Aorta (tissue), 5 donors: Measurements from ENCODE around the gene RNASEL. TPM values are rescaled to one million over a fixed set of nuclear protein-coding genes. Genes with fewer than 3 reads are reported as not detected.
"Not testable (repeated sequence)": the region's sequence is repeated elsewhere in the genome, so short reads cannot be mapped to it uniquely, and the experiment has no call there.

Experiments
- ATAC-seq: fragments of 200-7000 bp; cut with Tn5 transposase; one replicate; pipeline ENCODE4 v1.9.1; 2022; ENCODE audit warnings: moderate library complexity; ENCODE audit not compliant: low FRiP score
- DNase-seq, 2 donors: peaks; one replicate each; pipeline ENCODE4 v3.0.0-alpha.2; 2020
- H3K27ac ChIP-seq, 2 donors: one replicate each; pipeline ENCODE4 v1.5.1; 2013; ENCODE audit warnings: low read length in 2 of 2, mild to moderate bottlenecking in 2 of 2, moderate library complexity in 2 of 2, control low read depth in 1 of 2, inconsistent platforms in 1 of 2, low read depth in 1 of 2
- H3K27me3 ChIP-seq, 2 donors: one replicate each; pipeline ENCODE4 v1.6.1; 2013; ENCODE audit warnings: control low read depth in 1 of 2, low read length in 1 of 2, mild to moderate bottlenecking in 1 of 2, moderate library complexity in 1 of 2; ENCODE audit not compliant: insufficient read depth in 2 of 2, control insufficient read depth in 1 of 2
- H3K36me3 ChIP-seq, 2 donors: one replicate each; pipeline ENCODE4 v1.6.1; 2013; ENCODE audit warnings: control low read depth in 1 of 2, low read length in 1 of 2, mild to moderate bottlenecking in 1 of 2; ENCODE audit not compliant: insufficient read depth in 2 of 2, control insufficient read depth in 1 of 2
- H3K4me1 ChIP-seq, 2 donors: one replicate each; pipeline ENCODE4 v1.6.1; 2013; ENCODE audit warnings: low read length in 2 of 2, control low read depth in 1 of 2, mild to moderate bottlenecking in 1 of 2, moderate library complexity in 1 of 2; ENCODE audit not compliant: insufficient read depth in 2 of 2, control insufficient read depth in 1 of 2
- H3K4me3 ChIP-seq, 2 donors: one replicate each; pipeline ENCODE4 v1.5.1; 2013; ENCODE audit warnings: low read length in 2 of 2, control low read depth in 1 of 2, mild to moderate bottlenecking in 1 of 2
- H3K9me3 ChIP-seq: one replicate; pipeline ENCODE4 v1.6.1; 2013; ENCODE audit warnings: mild to moderate bottlenecking, low read length; ENCODE audit not compliant: control insufficient read depth
- WGBS, 2 donors: extraction: QIAGEN DNeasy Blood & Tissue Kit; methylation state at CpG; one replicate each; pipeline ENCODE4 v1.1.7; 2013; 5-methylcytosine and 5-hydroxymethylcytosine counted together
- intact Hi-C, 2 donors: fragments of 100-400 bp; cut with DNase I; formaldehyde crosslinking; loops; one replicate each; pipeline versions ENCODE4 v1.14.2 to v1.15.0; 2022
- long read RNA-seq, 2 donors: library from polyadenylated mRNA; unstranded; transcript quantifications; one replicate each; pipeline ENCODE4 v2.0.0, GENCODE V29; 2020 to 2021
- polyA plus RNA-seq, 2 donors: library from polyadenylated mRNA; stranded (reverse); fragments of 200-250 nt; gene quantifications; one replicate each; pipeline ENCODE4 v1.2.3, GENCODE V29; 2013
- total RNA-seq, 2 donors: library from RNA; stranded (reverse); fragmentation: NEBNext Ultra II Directional; extraction: Animal tissue kit (Norgen Biotek cat#: 25700); gene quantifications; one replicate each; pipeline ENCODE4 v1.2.1, GENCODE V29; 2021
- donor health status: healthy with polysubstance abuse.
- donor health status: Bipolar disorder and iron deficiency.
- donor health status: DM: no; HTN: no; CAD: no.
- donor health status: DM: no; HTN: no; CAD: no.
- donor health status: DM: yes; HTN: yes; CAD: no.

Gene RNASEL
- total RNA-seq: 10 to 100 TPM in 1 of 2 donors, 1 to 10 TPM in 1; 6.8 to 13.9 TPM
- 1 to 10 TPM; 3.9 to 6.9 TPM for polyA plus RNA-seq
- long read RNA-seq, donor 1, full-length matches to known transcripts: 2 of 42 reads
- long read RNA-seq, donor 1, partial matches to known transcripts: 35 of 42 reads
- long read RNA-seq, donor 1, other reads (novel, unspliced or antisense): 5 of 42 reads
- long read RNA-seq, donor 2, full-length matches to known transcripts: 4 of 9 reads
- long read RNA-seq, donor 2, partial matches to known transcripts: 5 of 9 reads
- long read RNA-seq, donor 2, other reads (novel, unspliced or antisense): 0 of 9 reads

DNA sequence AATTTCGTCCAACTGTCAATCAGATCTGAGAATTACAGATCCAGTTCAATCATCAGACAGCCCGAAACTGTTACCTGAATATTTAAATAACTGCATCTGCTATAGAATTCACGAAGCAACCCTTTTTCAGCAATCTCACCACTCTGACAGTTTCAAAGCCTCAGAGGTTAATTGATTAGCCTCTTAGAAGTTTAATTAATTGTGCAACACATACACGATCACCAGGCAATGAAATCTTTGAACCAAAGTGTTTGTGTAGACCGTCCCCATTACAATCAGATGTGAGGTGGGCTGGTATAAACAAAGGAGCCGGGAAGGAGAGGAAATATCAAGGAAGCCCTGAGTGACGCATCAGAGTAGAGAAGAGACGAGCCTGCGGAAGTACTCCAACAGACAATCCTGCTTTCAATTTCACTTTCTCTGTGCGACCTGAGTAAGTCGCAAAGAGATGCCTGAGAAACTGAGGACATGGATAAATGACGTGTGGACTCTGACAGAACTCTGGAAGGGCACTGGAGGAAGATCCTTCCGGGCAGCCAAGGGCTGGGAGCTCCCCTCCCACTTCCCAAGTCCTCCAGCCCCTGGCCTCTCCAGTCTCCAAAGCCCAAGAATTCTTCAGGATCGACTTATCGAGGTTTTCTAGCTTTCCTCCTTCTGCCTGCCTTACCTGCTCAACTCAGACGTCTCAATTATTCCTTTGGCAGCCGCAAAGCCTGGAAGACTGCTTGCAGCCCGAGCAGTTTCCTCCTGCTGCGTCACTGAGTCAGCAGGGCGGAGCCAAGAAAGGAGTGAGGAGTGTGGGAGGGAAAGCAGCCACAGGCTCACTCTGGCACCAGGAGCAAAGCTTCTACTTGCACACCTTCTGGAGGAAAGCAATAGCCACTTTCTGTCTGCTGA is at the start of gene RNASEL:
TSS of gene RNASEL (minus strand) at position 757 of the 897 bp plus-strand sequence. CDS start 2,450 bp downstream, outside the sequence.
- H3K9me3 ChIP-seq: no peaks in the 10 kb centered on the region
- peak; percentile 92 for ATAC-seq
- DNase-seq: peak; percentile 89 to 91
- no peaks in the 10 kb centered on the region for H3K4me1 ChIP-seq
- intact Hi-C loops: no loop called here
- H3K27me3 ChIP-seq: no peaks in the 10 kb centered on the region
- peak within 1 kb of the TSS; percentile 73 to 86 for H3K4me3 ChIP-seq
- peak within 1 kb of the TSS; percentile 17 to 80 for H3K27ac ChIP-seq
- 7 to 8% methylated on average over 20 of the region's 20 CpGs for WGBS, 2 donors
- no peaks in the 10 kb centered on the region for H3K36me3 ChIP-seq

DNA sequence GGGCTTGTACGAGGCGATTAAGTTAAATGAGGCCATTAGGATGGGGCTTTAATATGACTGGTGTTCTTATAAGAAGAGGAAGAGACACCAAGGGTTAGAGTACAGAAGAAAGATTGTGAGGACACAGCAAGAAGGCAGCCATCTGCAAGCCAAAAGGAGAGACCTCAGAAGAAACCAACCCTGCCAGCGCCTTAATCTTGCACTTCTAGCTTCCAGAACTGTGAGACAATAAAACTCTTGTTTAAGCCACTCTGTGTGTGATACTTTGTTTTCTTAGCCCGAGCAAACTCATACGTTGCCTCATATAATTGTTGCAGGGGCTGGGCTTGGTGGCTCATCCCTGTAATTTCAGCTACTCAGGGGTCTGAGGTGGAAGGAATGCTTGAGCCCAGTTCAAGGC is 48.7 kb upstream of the RNASEL start:
- H3K4me3 ChIP-seq: no peak overlapping the region
- no peak overlapping the region for H3K27ac ChIP-seq
- no peaks in the 10 kb centered on the region for H3K9me3 ChIP-seq
- no peaks in the 10 kb centered on the region for H3K36me3 ChIP-seq
- H3K4me1 ChIP-seq: no peaks in the 10 kb centered on the region
- no peaks in the 10 kb centered on the region for H3K27me3 ChIP-seq
- DNase-seq (no peak), ATAC-seq (no peak)
- intact Hi-C loops: no loop called here
- 89 to 90% methylated on average over 5 of the region's 5 CpGs for WGBS, 2 donors

DNA sequence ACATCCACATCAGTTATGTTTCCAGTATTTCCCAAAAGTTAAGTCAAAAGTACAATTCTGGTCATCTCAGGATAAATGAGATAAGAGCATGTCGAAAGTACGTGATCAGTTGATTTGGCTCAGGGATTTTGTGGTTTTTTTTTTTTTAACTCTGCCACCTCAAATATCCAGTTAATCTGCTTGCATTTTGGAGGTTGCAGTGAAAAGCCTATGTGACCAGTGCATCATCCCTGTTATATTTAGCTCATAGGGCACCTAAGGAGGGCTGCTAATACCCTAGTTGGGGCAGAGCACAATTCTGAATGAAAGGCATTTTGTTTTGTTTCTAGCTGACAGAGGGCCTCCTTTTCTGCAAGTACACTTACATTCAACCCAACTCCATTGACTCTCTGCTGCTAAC is 46.8 kb upstream of the RNASEL start:
- no peaks in the 10 kb centered on the region for H3K27me3 ChIP-seq
- intact Hi-C loops: no loop called here
- no peaks in the 10 kb centered on the region for H3K4me1 ChIP-seq
- ATAC-seq: no peak
- DNase-seq: no peak
- WGBS, 2 donors: 78 to 84% methylated on average over 2 of the region's 2 CpGs
- no peak overlapping the region for H3K27ac ChIP-seq
- no peak overlapping the region for H3K4me3 ChIP-seq
- H3K36me3 ChIP-seq: no peaks in the 10 kb centered on the region
- H3K9me3 ChIP-seq: no peaks in the 10 kb centered on the region

DNA sequence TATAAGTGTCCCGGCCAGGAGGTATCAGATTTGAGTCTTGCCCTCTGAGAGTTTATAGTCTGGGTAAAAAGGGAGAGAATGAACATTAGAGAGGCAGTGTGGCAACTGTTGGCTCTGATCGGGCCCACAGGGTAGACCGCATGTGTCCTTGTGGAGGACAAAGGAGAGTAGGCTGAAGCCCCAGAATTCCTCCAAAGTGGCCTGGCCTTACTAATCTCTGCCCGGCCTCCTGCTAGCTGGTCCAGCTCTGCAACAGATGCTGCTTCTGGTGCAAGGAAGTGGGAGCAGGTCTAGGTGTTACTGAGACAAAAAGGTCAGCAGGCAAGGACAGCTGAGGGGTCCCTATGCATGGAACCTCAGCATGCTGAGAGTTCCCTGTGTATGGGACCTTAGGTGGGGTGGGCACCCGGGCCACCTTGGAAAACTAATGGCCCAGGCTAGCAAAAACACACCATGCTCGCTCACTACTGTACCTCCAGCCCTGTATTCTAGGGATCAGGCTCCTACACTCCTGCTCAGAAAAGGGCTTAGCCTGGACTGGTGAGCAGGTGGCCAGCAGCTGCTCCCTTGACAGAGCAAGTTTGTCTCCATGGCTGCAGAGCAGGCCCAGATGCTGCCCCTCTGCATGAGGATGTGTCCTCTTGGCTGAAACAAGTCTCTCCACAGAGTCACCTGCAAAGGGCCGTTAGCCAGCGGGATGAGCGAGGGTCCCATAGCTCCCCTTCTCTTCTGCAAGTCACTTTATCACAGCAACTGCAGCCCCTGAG is 45.4 kb upstream of the RNASEL start:
- Histone ChIP-seq H3K4me1 (no peaks in the 10 kb centered on the region), H3K36me3 (no peaks in the 10 kb centered on the region), H3K27ac (no peak overlapping the region), H3K27me3 (no peaks in the 10 kb centered on the region), H3K9me3 (no peaks in the 10 kb centered on the region), H3K4me3 (no peak overlapping the region)
- ATAC-seq: peak; percentile 37
- intact Hi-C loops: no loop called here
- WGBS, 2 donors: 93 to 96% methylated on average over 9 of the region's 9 CpGs
- DNase-seq: no peak

DNA sequence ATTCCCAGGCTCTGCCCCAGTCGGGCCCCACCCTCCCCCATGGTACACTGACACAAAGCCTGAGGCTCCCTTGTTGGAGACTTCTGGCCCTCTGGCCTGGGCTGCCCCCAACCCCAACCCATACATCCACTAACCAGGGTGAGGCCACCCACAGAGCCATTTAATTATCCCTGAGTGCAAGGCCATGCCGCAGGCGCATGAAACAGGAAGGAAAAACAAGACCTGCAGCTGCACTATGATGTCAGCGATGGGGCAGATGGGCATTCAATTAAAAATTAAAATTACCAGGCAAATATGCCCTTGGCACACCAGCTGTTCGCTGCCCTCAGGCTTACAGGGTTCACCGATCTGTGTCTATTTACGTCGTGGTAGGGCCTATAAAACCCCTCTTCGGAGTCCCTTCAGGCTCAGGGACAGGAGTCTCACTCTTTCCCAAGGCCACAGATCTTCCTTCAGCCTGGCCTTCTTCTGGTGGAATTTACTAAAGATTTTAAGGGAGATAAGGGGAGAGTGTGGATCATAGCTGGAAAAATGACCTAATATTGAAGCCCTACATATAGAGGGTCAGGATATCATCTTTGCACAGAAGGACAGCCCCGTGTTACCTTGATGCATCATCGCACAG is 44.7 kb upstream of the RNASEL start:
- no peak for DNase-seq
- intact Hi-C loops: no loop called here
- Histone ChIP-seq H3K27ac (no peak overlapping the region), H3K4me3 (no peak overlapping the region), H3K27me3 (no peaks in the 10 kb centered on the region), H3K36me3 (no peaks in the 10 kb centered on the region), H3K4me1 (no peaks in the 10 kb centered on the region), H3K9me3 (no peaks in the 10 kb centered on the region)
- no peak for ATAC-seq
- WGBS, 2 donors: 89 to 92% methylated on average over 11 of the region's 11 CpGs

DNA sequence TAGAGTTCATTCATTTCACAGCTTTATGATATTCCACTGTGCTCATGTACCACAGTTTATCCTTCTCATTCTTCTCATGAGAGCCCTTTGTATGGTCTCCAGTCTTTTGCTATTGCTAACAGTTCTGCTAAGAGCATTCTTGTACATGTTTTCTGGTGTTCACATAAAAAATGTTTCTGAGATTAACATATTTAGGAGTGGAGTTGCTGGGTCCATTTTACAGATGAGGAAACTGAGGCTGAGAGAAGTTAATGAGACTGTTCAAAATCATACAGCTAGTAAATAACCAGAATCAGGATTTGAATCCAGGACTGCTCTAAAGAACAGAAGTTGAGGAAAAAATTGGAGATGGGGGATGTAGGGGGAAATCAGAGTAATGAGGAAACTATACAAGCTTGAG is 44.0 kb upstream of the RNASEL start:
- ATAC-seq: no peak
- Histone ChIP-seq H3K36me3 (no peaks in the 10 kb centered on the region), H3K4me1 (no peaks in the 10 kb centered on the region), H3K9me3 (no peaks in the 10 kb centered on the region), H3K4me3 (no peak overlapping the region), H3K27ac (no peak overlapping the region), H3K27me3 (no peaks in the 10 kb centered on the region)
- intact Hi-C loops: no loop called here
- no peak for DNase-seq

GRCh38 chr1:182632441-182632857 is 43.4 kb upstream of the RNASEL start:
- H3K4me1 ChIP-seq, ATAC-seq, H3K27ac ChIP-seq, H3K4me3 ChIP-seq, intact Hi-C loops, H3K36me3 ChIP-seq, H3K9me3 ChIP-seq, H3K27me3 ChIP-seq, DNase-seq: not testable (repeated sequence)
- 87 to 92% methylated on average over 12 of the region's 12 CpGs for WGBS, 2 donors

- 95 to 100% methylated on average over 1 of the region's 1 CpG for WGBS, 2 donors
- Histone ChIP-seq H3K4me3 (no peak overlapping the region), H3K27me3 (no peaks in the 10 kb centered on the region), H3K4me1 (no peaks in the 10 kb centered on the region), H3K27ac (no peak overlapping the region), H3K36me3 (no peaks in the 10 kb centered on the region), H3K9me3 (no peaks in the 10 kb centered on the region)
- ATAC-seq: no peak
- DNase-seq: no peak
- intact Hi-C loops: no loop called here
Observed at GRCh38 chr1:182631954-182632353, 42.9 kb upstream of the RNASEL start.
